Limb (tissue), 2 donors: ENCODE data around the gene OSBP2.

Experiments
- DNase-seq, 2 donors: peaks; one replicate each; pipeline ENCODE4 v3.0.0-alpha.2; 2016; ENCODE audit errors: extremely low spot score in 2 of 2

OSBP2 gene

GRCh38 chr22:30892731-30893221, 198.1 kb downstream of the OSBP2 start:
- no peak for DNase-seq

DNA sequence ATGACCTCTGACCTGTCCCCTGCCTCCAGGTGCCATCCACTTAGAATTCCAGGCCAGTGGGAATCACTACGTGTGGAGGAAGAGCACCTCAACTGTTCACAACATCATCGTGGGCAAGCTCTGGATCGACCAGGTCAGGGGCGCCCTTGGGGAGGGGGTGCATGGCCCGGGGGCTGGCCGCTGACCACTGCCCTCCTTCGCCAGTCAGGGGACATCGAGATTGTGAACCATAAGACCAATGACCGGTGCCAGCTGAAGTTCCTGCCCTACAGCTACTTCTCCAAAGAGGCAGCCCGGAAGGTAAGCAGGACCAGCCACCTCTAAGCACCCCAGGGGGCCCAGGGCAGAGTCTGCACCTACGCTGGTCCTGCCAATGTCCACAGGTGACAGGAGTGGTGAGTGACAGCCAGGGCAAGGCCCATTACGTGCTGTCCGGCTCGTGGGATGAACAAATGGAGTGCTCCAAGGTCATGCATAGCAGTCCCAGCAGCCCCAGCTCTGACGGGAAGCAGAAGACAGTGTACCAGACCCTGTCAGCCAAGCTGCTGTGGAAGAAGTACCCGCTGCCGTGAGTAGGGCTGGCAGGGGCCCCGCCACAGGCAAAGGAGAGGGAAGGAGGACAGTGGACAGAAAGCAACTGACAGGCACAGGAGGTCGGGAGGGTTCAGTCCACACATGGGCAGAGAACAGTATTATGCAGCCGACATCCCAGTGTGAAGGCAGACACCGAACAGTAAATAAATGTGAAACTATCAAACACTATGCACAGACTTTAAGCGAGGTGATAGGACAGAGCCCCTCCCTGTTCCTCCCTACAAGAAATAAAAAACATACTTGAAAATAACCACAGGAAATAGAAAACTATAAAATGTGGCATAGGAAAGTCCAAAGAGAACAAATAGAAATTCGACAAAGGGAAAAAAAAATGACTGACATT, 199.0 kb downstream of the OSBP2 start:
- DNase-seq = no peak

- no peak for DNase-seq
Measured at GRCh38 chr22:30894371-30894740, 199.7 kb downstream of the OSBP2 start.

DNA sequence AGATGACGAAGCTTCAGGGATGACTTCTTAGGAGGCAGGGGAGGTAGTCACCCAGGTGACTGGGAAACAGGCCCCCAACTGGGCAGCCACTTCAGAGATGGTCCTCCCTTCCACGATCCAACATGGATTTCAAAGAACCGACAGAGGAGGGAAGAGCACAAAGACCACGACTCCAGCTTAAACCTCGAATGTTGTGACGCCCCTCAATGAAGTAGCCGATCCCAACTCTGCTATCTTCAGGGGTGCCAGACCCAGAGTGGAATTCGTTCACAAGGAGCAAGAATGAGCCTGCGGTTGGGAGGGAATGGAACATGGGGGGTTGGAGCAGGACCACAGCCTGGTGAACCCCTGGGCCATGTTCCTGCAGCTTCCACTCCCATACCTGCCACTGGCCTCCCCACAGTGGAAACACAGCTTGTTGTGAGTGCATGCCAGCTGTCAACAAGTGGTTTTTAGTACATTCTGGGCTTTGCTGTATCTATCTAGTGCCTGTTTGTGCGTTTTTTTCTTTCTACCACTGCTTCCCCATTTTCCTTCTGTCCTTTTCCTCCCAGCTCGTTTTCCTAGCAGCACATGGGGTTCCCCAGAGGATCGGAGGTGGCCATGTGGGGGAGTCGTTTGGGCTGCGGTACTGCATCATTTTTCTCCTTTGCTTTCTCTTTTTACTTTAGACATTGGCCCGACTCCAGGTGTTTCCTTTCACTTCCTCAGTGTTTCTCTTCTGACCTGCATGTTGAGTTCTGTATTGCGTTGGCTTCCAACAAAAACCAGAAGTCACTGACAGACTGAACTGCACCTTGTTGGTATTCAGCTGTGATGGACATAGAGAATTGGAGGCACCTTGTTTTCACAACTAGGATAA, 208.1 kb downstream of the OSBP2 start:
- no peak for DNase-seq

- DNase-seq = no peak
Measured at GRCh38 chr22:30903876-30904460, 209.3 kb downstream of the OSBP2 start.

- DNase-seq = peak in 1 of 2 donors; percentile 23
Measured at GRCh38 chr22:30905696-30906341, 211.1 kb downstream of the OSBP2 start.

DNA sequence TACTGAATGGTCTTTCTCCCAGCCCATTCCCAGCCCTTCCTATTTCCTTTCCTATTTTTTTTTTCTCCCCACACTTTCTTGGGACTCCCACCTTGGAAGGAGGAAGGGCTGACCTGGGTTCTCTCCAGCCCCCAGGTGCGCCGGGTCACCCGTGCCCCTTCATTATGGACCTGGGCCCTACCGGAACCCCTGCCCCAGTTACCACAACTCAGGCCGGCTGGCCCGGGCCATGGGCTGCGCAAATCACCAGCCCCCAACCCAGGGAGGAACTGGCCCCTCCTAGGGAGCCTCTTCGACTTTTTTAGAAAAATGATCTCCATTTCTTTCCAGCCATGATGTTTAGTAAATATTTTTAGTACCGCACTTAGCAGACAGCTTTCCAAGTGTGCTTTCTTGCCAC, 211.7 kb downstream of the OSBP2 start:
- no peak for DNase-seq

GRCh38 chr22:30906946-30907345, 212.3 kb downstream of the OSBP2 start:
- DNase-seq = no peak

DNA sequence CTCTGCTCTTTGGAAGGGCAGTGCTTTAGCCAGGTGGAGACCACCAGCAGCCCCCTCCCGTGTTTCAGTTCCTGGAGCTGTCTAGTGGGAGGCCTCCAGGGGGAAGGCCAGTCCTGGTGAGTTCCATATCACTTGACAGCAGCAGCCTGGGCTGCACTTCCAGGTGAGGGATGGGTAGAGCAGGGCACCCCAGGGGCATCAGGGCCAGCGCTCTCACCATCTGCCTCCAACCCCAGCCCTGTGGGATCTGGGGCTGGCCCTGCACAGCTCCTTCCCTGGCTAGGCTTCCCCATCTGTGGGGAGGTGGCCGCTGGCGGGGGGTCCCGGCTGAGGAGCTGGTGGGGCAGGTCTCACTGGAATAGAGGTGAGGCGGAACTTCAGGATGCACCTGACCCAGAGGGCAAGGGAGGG, 213.4 kb downstream of the OSBP2 start:
- DNase-seq = no peak

- no peak for DNase-seq
Measured at GRCh38 chr22:30909306-30909705, 214.6 kb downstream of the OSBP2 start.

- DNase-seq = no peak
Measured at GRCh38 chr22:30910358-30910757, 215.7 kb downstream of the OSBP2 start.

DNA sequence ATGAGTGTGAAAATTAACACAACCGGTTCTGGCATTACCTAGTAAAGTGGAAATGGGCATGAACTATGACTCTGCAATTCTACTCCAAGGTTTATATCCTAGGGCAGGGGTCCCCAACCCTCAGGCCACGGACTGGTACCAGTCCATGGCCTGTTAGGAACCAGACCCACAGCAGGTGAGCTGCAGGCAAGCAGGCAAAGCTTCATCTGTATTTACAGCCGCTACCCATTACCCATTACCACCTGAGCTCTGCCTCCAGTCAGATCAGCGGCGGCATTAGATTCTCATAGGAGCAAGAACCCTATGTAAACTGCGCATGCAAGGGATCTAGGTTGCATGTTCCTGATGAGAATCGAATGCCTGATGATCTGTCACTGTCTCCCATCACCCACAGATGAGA, 224.1 kb downstream of the OSBP2 start:
- no peak for DNase-seq

GRCh38 chr22:30919973-30920372, 225.3 kb downstream of the OSBP2 start:
- no peak for DNase-seq

GRCh38 chr22:30920407-30920806, 225.7 kb downstream of the OSBP2 start:
- DNase-seq = peak; percentile 62 to 89

DNA sequence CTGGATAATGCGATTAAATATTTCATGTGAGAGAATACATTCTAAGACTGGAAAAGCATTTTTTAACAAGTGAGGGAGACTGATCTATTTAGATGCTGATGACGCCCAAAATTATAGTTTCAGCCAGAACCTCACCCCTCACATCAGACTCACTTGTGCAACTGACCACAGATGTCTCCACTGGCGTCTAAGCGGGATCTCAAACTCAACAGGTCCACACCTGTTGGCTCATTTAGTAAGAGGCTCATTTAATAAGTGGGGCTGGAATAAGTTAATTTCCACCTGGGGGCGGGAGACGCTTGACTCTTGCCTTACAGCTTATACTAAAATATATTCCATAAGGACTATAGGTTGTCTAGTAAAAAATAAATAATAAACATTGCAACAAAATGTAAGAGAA, 226.4 kb downstream of the OSBP2 start:
- no peak for DNase-seq

GRCh38 chr22:30922151-30922611, 227.5 kb downstream of the OSBP2 start:
- DNase-seq = peak; percentile 68 to 78

DNA sequence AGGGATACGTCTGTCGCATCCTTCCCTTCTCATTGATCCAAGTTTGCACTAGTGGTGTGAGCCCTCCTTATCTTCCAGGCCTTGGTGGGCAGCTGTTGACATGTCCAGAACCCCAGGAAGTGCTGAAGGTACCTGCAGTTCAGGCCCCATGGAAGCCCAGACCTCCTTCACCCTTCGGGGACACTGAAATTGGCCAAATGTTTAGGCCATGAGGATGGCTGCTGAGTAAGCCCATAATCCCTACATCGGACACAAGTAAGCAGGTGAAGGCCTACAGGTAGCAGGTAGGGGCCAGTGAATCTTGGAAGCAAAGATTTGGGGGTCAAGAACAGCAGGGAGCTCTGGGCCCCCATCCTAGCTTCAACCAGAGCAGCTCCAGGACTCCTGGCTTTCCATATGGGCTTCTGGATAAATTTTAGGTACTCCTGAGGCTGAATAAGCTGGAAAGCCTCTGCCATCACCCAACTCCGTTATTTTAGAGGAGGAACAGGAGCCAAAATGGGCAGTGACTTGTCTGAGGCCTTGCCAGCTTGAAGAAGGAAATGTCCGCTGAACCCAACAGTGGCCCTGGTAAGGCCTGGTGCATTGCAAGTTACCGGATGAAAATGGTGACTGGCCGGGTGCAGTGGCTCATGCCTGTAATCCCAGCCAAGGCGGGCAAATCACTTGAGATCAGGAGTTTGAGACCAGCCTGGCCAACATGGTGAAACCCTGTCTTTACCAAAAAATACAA, 228.7 kb downstream of the OSBP2 start:
- DNase-seq = peak in 1 of 2 donors; percentile 21

DNA sequence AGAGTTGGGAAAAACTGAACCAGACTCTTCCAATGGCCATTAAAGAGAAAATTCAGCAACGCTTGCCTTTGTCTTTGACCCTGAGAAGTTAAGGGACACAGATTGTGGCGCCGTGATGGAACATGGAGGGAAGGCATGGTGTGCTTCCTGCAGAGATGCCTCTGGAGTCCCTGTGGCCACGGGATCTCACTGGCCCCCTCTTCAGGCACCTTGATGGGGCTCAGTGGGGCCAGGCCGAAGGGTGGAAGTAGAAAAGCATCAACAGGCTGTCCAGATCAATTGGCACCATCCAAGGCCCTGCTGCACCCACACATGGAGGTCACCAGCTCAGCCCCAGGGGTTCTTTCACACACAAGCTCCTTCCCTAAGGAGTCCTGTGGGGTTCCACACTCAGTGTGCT, 231.0 kb downstream of the OSBP2 start:
- no peak for DNase-seq

DNA sequence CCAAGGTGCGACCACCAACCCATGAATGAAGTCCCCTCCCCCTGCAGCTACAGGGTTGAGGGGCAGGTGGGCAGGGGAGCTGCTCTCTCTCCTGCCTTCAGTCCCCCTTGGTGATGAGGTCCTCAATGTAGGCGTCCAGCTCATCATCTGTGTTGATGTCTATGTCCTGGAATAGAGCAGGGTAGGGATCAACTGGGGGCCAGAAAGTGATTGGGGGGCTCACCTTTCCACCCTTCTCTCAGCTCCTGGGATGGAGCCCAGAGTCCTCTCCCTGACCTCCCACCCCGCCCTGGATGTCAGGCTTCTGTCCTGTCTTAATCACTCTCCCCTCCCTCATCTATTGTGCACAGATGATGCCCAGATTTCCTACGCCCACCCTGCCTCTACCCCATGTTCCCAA, 232.0 kb downstream of the OSBP2 start:
- DNase-seq = peak in 1 of 2 donors; percentile 17

GRCh38 chr22:30927806-30928205, 233.1 kb downstream of the OSBP2 start:
- peak in 1 of 2 donors; percentile 19 for DNase-seq
